ENCODE measurements around the gene NEU3.

DNA sequence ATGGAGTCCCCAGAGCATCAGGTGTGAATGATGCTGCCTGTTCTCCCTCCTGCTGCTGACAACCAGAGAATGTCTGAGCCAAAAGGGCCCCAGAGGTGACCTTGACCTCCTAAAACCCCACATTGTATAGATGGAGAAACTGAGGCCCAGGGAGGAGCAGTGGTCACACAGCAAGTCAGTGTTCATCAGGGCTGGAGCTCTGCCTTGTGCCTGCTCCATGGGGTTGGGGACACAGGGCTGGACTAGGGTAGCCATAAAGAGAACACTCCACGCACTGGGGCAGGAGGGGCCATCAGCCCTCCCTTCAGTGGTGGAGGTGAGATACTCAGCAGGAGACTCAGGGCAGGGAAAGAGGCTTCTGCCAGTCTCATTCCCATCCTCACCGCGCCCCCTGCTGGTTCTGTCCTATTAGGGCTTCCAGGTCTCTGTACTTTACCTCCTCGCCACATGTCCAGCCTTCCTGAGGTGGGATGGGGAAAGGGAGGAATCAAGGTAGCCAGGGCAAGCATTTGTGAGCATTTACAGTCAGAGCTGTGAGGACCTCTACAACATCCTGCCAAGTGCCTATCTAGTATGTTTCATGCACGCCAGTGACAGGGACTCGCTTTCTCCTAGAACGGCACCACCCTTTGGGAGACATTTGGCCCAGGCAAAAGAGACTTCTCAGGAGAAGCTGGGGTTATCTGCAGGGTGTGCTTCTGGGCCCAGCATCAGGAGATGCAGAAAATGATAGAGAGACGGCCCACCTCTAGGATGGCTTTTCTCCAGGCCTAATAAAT lies 43.2 kb downstream of the NEU3 start:
- TF ChIP-seq CTCF (IDR thresholded peaks at IDR 0.05 in 4 of 5, conservative IDR thresholded peaks at IDR 0.05 in 1 of 5) = peak; percentile 49 to 83 (median 77)
- TF ChIP-seq POLR2A (IDR thresholded peaks at IDR 0.05) = no peak
